ENCODE results near the gene C17orf114.
"Not testable (repeated sequence)": the region's sequence is repeated elsewhere in the genome, so short reads cannot be mapped to it uniquely, and the experiment has no call there.

C17orf114 gene

GRCh38 chr17:4802228-4802627, at the start of gene C17orf114:
TSS of gene C17orf114 (minus strand) at chr17:4802328.
- no peak for DNase-seq

- DNase-seq, result no peak
These were observed 49.0 kb upstream of the C17orf114 start for GRCh38 chr17:4851084-4851483.

- no peak for DNase-seq
These were observed 48.1 kb upstream of the C17orf114 start for GRCh38 chr17:4850246-4850645.

GRCh38 chr17:4849011-4849536, 46.9 kb upstream of the C17orf114 start:
- no peak for DNase-seq

GRCh38 chr17:4846635-4847390, 44.7 kb upstream of the C17orf114 start:
- no peak for DNase-seq

GRCh38 chr17:4845118-4845517, 43.0 kb upstream of the C17orf114 start:
- DNase-seq, result no peak

GRCh38 chr17:4843321-4844000, 41.3 kb upstream of the C17orf114 start:
- no peak for DNase-seq

GRCh38 chr17:4842376-4842775, 40.2 kb upstream of the C17orf114 start:
- no peak for DNase-seq

GRCh38 chr17:4840893-4841242, 38.7 kb upstream of the C17orf114 start:
- no peak for DNase-seq

GRCh38 chr17:4839965-4840892, 38.1 kb upstream of the C17orf114 start:
- DNase-seq, result no peak

- DNase-seq, result no peak
These were observed 37.1 kb upstream of the C17orf114 start for GRCh38 chr17:4839221-4839620.

GRCh38 chr17:4838309-4838785, 36.2 kb upstream of the C17orf114 start:
- no peak for DNase-seq

GRCh38 chr17:4837471-4838308, 35.6 kb upstream of the C17orf114 start:
- no peak for DNase-seq

GRCh38 chr17:4836221-4836620, 34.1 kb upstream of the C17orf114 start:
- no peak for DNase-seq

- DNase-seq, result no peak
These were observed 32.5 kb upstream of the C17orf114 start for GRCh38 chr17:4834681-4835020.

GRCh38 chr17:4833941-4834680, 32.0 kb upstream of the C17orf114 start:
- DNase-seq, result peak; percentile 72

- peak; percentile 96 for DNase-seq
These were observed 31.2 kb upstream of the C17orf114 start, which contains the start of gene MINK1 for GRCh38 chr17:4833178-4833940. TSS of gene MINK1 (plus strand) at chr17:4833340. CDS start at chr17:4833584, 244 bp downstream.

GRCh38 chr17:4832829-4833177, 30.7 kb upstream of the C17orf114 start:
- DNase-seq, result not testable (repeated sequence)

GRCh38 chr17:4827399-4827798, 25.3 kb upstream of the C17orf114 start:
- DNase-seq, result peak; percentile 17

GRCh38 chr17:4823373-4824089, 21.4 kb upstream of the C17orf114 start:
- DNase-seq, result no peak
